Measurements from ENCODE around the gene ANKRD12.

The ANKRD12 gene

DNA sequence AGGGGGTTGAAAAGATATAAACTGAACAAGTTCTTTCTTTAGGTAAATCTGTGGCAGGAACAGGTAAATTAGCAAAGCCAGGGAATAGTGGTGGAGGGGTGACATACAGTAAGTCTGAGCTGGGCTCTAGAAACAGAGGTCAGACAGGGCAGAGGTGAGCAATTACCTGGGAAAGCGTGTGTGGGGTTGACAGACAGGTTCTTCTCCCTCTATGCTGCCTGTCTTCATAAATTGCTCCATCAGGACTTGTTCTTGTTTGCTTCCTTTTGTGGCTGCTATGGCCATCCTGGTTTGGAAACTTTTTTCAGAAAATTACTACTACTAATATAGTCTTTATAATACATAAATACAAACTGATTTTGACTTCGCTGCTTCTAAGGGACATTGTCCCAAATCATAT lies 3.4 kb upstream of the ANKRD12 start:
- H3K4me3 ChIP-seq (ENCODE audit: low read depth, low read length), result no peak overlapping the region
- DNase-seq (ENCODE audit: low read depth), result no peak
- TF ChIP-seq, protein P1, sequence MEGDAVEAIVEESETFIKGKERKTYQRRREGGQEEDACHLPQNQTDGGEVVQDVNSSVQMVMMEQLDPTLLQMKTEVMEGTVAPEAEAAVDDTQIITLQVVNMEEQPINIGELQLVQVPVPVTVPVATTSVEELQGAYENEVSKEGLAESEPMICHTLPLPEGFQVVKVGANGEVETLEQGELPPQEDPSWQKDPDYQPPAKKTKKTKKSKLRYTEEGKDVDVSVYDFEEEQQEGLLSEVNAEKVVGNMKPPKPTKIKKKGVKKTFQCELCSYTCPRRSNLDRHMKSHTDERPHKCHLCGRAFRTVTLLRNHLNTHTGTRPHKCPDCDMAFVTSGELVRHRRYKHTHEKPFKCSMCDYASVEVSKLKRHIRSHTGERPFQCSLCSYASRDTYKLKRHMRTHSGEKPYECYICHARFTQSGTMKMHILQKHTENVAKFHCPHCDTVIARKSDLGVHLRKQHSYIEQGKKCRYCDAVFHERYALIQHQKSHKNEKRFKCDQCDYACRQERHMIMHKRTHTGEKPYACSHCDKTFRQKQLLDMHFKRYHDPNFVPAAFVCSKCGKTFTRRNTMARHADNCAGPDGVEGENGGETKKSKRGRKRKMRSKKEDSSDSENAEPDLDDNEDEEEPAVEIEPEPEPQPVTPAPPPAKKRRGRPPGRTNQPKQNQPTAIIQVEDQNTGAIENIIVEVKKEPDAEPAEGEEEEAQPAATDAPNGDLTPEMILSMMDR (IDR thresholded peaks at IDR 0.05; ENCODE audit: low read depth, low read length, missing control alignments), result no peak

DNA sequence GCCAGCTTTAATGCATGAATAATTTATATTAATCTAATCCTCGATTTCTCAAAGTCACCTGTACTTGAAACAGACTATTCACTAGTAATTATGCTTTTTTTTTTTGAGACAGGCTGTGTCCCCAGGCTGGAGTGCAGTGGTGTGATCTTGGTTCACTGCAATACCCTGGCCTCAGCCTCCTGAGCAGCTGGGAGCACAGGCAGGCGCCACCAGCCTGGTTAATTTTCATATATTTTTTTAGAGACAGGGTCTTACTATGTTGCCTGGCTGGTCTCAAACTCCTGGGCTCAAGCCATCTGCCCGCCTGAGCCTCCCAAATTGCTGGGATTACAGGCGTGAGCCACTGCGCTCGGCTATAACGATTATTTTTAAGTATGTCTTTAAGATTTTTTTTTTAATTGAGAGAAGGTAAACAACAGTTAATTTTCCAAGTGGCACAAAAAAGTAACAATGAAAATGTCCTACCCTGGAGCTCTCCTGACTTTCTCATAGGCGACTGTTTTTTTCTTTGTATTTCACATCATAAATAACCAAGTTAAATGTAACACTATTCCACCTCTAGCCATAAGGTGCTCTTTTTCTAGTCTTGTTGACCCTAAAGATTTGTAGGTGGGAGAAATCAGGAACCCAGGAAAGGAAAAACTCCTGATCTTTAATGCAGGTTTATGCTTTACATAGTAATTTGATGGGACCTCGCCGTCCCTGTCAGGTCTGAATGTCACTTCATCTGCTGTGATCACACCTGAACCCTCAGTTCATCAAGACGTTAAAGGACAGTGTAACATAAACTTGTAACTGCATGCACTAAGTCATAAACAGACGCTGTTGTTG lies 1.3 kb upstream of the ANKRD12 start:
- peak overlapping the region; percentile 64 for H3K4me3 ChIP-seq (ENCODE audit: low read depth, low read length)
- TF ChIP-seq, protein P1 (IDR thresholded peaks at IDR 0.05; ENCODE audit: low read depth, low read length, missing control alignments), result no peak
- no peak for DNase-seq (ENCODE audit: low read depth)

DNA sequence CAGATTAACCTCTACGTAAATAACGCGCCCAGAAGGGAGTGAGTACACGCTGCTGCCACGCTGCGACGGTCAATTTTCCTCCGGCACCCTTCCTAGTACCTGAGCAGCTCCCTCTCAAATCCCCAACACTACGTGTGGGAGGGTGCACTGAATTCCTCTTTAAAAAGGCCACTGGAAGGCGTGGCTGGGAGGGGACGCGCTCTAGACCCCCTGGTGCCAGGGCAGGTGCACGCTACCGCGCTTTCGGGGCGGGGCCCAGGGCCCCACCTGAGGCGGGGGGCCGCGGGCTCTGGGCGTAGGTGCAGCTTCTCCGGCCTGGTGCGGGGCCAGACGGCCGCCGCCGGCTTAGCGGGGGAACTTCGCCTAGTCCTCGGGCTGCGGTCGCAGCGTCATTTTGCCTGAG lies 668 bp upstream of the ANKRD12 start:
- peak overlapping the region; percentile 64 for H3K4me3 ChIP-seq (ENCODE audit: low read depth, low read length)
- no peak for DNase-seq (ENCODE audit: low read depth)
- TF ChIP-seq, protein P1 (IDR thresholded peaks at IDR 0.05; ENCODE audit: low read depth, low read length, missing control alignments), result no peak

DNA sequence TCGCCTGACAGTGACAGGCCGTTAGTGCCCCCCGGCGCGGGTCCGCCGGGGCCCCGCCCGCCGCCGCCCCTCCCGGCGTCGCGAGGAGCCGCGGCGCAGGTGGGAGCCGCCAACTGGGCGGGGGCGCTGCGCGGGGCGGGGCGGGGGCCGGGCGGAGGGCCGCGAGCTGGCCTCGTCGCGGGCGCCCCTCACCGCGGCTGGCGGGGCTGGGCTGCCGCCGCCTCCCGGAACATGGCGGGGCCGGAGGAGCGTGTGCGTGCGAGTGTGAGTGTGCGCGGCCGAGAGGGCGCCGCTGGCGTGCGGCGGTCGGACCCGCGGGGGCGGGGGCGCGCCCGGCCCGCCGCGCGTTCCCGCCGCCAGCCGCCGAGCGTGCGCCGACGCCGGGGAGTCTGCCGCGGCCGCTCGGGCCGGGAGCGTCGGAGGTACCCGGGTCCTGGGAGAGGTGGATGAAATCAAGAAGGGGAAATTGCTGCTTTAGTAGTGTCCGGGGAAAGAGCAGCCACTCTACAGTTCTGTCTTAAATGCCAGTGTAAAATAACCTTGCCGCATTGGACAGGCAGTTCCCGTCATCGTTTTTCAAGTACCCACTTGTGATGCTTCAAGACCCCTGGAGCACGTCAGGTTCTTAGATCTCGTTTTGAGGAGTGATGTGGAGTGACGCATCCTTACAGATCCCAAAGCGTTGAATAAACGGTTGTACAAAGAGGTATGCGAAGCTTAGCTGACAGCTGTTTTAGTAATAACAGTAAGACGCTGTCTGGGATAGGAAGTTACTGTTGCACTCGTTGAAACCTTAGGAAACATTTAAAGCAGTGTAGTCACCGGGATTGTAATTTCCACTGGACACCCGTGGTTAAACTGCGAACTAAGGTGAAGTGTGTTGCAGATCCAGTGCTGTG lies 836 bp downstream of the ANKRD12 start:
- peak overlapping the region; percentile 99 for H3K4me3 ChIP-seq (ENCODE audit: low read depth, low read length)
- no peak for DNase-seq (ENCODE audit: low read depth)
- TF ChIP-seq, protein P1 (IDR thresholded peaks at IDR 0.05; ENCODE audit: low read depth, low read length, missing control alignments), result no peak

DNA sequence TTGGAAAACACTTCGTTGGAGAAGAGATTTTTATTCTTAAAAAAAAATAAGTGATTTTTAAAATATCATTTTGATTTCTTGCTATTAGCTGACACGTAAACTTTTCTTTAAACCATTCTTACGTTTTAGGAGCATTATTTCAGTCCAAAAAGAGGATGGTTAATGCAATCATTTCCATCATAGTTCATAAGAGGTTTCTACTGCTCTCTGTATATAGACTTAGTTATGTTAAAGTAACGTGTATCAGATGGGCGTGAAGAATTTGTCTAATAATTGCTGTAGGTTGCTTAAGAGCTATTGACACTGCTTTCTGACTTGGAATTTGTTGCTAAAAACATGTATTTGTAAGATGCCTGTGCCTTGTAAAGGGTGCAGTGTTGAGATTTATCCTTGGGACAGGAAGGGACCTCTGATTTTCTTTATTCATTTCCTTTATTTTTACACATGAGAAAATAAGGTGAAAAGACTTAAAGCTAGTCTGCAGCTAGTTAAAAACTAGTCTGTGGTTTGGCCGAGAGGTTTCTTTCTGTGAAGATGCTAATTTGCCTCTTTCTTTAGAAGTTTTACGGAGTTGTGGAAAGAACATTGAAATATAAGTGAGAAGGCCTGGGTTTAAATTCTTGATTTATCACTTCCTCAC lies 2.9 kb downstream of the ANKRD12 start:
- DNase-seq (ENCODE audit: low read depth), result no peak
- H3K4me3 ChIP-seq (ENCODE audit: low read depth, low read length), result peak overlapping the region; percentile 99

DNA sequence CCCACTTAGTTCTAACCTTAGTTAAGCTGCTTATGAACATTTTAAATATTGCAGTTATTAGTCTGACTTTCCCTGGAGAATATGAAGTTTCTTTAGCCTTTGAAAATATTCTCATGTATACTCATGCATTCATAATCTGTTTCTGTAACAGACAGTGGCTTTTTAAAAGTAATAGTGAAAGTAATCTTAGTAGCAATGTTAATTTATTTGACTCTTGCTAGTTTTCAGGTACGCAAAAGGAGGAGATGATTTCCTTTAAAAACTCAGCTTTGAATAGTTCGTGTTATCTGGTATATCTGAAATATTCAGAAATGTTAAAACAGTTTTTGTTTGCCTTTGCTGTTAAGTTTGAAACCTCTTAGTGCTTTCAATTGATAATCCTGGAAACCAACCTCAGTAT lies 3.8 kb downstream of the ANKRD12 start:
- TF ChIP-seq, protein P1 (IDR thresholded peaks at IDR 0.05; ENCODE audit: low read depth, low read length, missing control alignments), result no peak
- H3K4me3 ChIP-seq (ENCODE audit: low read depth, low read length), result peak overlapping the region; percentile 99; the same call in 1 of the 2 replicates

More for the DNA sequence above, 2.9 kb downstream of the ANKRD12 start:
- TF ChIP-seq, protein P1 (IDR thresholded peaks at IDR 0.05; ENCODE audit: low read depth, low read length, missing control alignments), result no peak

More for the DNA sequence above, 3.8 kb downstream of the ANKRD12 start:
- no peak for DNase-seq (ENCODE audit: low read depth)
